Lung microvascular endothelial cell (primary cell): ENCODE data around the gene MAP3K1. TPM values are rescaled to one million over a fixed set of nuclear protein-coding genes. Genes with fewer than 3 reads are reported as not detected.

Experiments used
- DNase-seq, 2 donors: peaks; one replicate each; pipeline versions ENCODE4 v3.0.0 to v3.0.0-alpha.2; 2010; ENCODE audit warnings: low read depth in 2 of 2
- total RNA-seq: library from RNA; depleted of rRNA; stranded (reverse); fragments of >200 nt; gene quantifications from 2 replicates; pipeline ENCODE4 v1.2.1, GENCODE V29; 2014

Gene MAP3K1
- total RNA-seq, 1 donor from 2014 or later, result 48.2 TPM

DNA sequence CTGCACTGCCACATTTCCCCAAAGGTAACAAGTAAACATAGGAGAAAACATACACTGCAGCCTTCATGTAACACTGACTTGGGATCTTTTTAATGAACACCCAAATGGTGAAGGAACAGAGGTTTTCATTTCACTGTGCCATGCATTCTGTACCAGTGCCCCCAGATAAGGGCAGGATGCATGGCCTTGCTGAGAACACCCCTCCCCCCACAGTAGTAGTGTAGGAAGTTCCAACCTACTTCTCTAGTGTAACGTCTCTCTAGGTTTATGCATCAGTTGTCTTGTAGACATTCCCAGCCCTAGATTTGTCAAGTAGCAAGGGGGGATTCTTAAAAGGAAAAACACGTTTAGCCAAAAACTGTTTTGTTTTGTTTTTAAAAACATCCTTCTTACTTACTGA is 29.9 kb downstream of the MAP3K1 start:
- DNase-seq, result no peak

DNA sequence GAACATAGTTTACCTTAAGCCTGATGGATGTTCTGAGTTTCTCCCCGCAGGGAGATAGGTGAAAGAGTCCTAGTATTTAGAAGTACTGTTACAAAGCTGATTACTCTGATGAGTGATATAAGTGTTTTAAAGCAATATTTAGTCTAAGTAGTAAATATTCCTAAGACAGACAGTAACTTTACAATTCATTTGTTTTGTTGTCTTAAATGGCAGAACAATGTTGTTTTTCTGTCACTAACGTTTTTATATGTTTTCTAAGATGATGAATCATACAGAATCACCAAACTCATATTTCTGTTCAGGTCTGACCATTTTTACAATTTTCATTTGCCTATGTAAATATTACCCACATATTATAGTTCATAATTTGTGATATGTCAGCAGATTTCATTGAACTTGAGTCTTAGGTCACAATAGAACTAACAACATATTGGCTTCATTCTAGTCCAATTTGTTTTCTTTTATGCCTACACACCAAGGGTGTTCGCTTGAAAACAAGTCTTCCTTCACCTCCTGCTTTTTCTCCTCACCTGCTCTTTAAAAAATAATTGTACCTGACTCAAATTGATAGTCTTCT is 30.6 kb downstream of the MAP3K1 start:
- DNase-seq, result no peak

DNA sequence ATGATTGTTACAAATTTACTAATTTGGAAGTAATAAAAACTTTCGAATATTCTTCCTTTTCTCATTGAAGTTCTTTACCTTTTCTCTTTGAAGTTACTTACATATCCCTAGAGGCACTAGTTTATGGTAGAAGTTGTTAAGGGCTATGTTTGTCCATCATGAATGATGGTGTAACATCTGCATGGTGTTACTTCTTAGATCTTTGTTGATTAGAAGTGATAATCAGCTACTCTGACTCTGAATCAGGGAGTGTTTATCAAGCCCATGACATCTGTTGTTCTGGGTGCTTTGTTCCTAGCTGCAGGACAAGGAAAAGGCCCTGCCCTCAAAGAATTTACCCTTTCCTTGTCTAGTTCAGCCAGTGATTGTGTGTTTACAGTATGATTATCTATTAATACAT is 32.9 kb downstream of the MAP3K1 start:
- peak in 1 of 2 donors; percentile 38 for DNase-seq

DNA sequence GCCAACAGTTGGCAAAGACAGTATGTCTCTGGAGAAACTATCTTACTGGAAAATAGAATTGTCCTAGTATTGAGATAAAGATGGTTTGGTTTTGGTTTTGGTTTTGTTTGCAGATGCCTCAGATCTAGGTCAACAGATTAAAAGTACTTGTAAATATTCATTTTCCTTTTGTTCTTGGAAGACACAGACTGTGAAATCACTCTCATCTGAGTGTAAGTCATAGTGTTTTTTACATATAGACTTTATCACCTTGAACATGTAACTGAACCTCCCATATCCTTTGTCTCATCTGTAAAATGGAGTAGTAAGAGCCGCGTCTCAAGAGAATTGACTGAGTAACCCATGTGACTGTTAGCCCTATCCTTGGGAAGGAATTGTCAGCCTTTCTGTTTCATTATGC is 34.3 kb downstream of the MAP3K1 start:
- DNase-seq, result no peak

DNA sequence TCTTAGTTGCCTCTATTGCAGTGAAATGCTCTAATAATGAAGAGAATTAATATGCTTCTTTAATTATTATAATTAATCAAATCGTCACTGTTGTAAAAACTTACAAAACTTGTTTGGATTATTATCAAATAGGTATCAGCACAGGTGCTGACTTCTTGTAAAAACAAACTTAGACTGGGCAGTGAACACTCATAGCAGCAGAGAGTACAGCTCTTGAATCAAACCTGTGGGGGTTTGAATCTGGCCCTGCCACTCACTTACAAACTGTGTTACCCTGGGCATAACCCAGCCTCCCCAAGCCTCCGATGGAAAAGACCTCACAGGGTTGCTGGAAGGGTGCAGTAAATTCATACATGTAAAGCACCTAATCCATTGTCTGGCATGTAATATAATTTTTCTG is 35.1 kb downstream of the MAP3K1 start:
- DNase-seq, result no peak

DNA sequence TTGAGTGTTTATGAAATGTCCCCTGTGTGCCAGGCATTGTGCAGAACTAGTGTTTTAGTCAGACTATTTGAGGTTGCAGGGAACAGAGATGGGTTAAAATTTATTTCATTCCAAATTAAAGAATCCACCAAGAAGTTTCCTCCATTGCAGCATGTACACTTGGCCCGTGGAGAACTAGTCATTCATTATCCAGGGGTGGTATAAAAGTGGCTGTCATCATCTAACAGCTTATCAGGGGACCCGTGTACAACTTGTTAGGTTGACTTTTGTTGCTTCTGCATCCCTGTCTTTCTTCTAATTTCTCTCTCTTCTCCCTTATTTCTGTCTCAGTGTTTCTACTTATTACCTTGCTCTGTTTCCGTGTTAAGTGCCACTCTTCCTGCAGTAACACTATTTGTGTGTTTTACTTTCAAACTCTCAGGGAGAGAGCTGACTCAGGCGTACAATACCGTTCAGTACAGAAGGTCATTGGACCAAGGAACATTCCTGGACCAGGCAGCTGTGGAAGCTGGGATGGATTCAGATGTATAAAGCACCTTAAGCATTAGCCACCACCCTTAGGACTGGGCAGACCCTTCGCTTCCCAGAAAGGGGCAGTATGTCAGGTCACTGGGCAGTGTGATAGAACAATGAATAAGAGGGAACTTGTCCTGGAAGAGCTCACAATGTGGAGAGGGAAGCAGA is 36.1 kb downstream of the MAP3K1 start:
- peak; percentile 30 to 55 for DNase-seq

DNA sequence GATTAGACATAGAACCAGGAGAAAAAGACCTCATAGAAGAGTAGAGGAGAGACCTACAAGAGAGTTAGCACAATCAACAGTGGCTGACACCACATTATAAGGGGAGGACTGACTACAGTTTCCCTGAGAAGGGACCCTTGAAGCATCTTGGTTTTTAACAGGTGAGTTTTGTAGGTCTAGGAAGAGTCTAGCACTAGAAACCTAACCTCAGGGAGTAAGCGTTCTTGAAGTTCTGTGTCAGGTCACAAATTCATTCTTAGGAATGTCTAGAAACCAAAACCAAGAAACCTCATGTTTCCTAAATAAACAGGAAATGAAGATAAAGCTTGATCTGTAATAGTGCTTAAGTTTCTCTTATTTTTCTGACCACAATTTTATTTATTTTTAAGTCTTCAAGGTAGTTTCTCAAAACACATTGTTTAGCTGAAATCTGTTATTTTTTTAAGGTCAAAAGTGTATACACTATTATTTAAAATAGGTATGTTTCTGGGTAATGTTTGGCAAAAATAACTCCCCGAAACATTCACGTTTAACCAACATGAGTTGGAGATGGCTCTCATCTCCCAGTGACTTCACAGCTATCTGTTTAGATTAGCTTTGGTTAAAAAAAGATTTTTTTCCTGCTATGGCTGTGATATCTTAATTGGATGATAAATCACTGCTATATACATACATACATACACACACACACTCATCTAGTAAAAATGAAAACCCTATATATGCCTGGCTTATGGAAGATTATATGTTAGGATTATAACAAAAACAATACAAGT is 37.1 kb downstream of the MAP3K1 start:
- peak in 1 of 2 donors; percentile 41 for DNase-seq

DNA sequence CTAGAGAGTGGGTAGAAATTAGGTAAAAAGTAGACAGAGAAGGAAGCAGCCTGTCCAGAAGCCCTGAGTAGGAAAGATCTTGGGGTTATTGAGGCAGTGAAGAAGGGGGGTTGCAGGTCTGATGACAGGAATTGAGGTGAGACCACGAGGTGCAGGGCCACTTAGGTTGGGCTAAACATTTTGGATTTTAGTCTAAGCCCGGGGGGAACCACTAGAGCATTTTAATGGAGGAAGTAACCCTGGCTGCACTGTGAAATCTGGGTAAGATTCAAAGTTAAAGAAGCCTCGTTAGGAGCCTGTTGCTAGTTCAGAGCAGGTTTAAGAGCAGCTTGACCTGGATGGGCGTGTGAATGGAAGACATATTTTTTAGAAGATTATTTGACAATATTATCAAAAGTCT is 38.3 kb downstream of the MAP3K1 start:
- no peak for DNase-seq

DNA sequence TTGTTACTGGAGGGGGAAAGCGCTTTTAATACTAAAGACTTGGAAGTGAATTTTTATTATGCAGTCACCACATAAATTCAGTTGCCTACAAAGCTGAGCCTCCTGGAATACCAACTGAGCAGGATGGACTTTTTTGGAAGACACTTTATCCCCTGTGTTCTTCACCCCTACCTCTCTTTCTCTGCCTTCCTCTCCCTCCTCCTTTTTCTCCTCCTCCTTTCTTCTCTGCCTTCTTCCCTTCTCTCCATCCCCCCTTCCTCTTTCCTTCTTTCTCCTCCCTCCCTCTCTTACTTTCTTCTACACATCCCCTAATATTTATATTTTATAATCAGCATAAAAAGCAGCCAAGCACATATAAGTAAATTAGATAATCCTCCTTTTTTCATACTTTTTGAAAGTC is 39.6 kb downstream of the MAP3K1 start:
- no peak for DNase-seq

DNA sequence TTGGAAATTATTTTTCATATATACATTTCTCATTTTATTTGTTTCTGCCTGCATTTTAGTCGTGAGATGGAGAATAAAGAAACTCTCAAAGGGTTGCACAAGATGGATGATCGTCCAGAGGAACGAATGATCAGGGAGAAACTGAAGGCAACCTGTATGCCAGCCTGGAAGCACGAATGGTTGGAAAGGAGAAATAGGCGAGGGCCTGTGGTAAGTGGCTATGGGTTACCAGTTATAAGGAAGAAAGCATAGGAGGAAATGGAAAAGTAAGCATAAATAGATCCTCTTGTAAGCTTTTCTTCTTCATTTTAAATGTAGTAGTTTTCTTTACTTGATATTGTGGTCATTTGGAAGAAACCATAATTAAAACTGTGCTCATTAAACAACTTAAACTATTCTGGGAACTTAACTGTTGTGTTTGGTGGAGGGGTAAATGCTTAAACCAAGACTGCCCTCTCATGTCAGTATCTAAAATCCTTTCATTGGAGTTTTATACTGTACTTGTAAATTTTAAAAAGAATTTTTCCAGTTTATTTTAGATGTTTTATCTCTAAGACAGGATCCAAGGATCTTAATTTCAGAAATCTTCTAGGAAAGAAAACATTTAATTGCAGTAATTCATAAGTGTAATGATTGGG is 41.3 kb downstream of the MAP3K1 start:
- DNase-seq, result peak in 1 of 2 donors; percentile 21

DNA sequence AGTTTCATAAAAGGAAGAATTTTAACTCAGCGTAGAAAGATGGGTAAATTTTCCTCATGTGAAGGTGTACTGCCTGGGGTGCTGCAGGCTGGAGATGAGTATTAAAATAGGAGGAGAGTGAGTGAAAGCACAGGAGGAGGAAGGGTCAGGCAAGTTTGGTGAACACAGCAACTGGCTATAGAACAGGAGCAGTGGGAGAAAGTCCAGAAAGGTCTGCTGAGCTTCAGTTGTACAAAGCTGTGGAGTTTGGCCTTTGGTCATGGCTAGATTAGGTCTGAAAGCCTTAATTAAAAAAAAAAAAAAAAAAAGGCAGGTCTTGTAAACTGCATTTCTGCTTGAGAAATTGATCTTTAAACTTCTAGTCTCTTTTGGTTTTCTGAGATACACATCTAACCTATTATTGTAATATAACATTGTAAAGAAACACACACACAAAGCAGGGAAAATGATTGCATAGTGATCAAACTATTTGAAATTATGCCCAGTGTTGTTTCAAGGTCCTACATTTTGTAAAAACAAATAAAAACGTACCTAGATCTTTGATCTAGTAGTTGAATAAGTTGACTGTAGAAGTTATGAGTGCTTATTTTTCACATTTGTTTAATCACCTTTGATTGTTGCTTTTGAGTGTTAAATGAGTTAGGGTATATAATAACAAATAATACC is 43.6 kb downstream of the MAP3K1 start:
- DNase-seq, result no peak

DNA sequence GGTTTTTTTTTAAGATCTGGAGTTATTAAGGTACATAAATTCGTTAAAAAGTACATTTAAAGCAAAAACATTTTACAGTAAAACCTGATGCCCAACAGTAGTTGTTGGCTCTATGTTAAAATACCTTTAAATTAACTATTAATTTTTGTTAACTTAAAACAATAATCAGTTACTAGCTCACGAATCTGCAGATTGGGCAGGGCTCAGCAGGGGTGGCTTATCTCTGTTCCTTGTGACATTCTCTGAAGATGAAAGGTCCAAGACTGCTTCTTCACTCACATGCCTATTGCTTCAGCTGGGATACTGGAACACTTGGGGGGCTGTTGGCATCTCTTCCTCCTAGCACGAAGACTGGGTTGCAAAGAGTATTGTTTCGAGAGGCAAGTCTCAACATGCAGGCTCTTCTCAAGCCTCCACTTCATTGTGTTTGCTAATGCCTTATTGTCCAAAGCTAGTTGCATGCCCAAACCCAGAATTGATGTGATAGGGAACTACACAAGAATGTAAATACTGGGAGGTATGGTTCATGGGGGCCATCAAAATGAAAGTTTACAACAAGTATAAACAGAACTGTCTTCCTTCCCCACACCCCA is 46.6 kb downstream of the MAP3K1 start:
- DNase-seq, result no peak

DNA sequence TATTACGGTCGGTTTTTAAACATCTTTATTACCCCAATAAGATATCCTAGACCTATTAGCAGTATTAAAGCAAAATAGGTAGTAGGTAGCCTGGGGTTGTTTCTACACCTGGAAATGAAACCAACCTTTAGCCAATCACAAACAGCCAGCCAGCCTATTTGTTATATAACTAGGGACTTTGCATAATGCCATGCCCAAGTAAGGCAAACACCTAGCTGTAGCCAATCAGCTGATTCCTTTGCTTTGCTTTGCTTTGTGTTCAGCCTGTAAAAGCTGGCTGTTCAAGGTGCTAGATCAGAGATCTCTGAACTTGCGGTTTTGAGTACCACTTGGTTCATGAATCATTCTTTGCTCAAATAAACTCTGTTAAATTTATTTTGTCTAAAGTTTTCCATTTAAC is 47.6 kb downstream of the MAP3K1 start:
- no peak for DNase-seq

DNA sequence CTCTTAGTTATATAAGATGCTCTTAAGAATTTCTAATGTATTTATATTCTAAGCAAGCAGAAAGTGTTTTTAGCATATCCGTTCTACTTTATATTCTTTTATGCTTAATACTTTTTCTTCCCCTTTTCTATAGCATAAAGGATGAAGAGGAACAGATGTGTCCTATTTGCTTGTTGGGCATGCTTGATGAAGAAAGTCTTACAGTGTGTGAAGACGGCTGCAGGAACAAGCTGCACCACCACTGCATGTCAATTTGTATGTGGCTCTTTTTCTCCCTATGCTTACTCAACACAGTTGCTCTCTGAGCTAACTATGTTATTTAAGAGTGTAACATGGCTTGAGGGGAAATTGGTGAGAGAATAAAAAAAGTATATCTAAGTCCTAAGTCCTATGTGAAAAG is 56.4 kb downstream of the MAP3K1 start:
- DNase-seq, result no peak

DNA sequence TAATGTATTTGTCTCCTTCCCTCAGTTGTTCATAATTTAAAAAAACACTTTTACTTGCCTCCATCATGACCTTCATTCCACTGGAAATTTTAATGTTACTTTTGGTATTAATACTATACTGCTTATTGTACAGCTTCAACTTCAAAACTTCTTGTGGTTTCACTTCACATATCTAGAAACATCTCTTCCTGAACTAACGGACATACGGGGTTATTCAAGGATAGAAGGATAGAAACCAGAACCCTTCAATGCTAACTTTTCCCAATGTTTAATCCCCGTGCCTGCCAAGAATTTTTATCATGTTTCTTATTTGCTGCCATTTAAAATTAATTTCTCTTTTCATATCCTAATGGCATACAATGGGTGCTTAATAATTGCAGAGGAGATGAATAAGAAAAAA is 57.7 kb downstream of the MAP3K1 start:
- no peak for DNase-seq

DNA sequence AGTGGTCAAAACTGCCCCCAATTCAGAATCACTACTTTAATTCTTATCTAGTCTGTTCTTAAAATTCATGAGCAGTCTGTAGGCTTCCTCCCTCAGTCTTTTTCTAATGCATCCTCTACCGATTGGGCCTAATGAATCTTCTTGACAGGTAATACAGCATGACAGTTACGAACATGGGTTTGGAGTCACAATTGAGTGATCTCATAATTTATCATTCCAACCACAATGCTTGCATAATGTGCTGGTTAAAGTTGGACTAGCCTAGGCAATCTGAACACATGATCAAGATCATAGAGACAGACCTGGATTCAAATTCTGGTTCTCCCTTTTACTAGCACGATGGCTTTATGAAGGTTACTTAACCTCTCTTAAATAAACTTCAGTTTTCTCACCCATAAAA is 61.0 kb downstream of the MAP3K1 start:
- DNase-seq, result no peak

DNA sequence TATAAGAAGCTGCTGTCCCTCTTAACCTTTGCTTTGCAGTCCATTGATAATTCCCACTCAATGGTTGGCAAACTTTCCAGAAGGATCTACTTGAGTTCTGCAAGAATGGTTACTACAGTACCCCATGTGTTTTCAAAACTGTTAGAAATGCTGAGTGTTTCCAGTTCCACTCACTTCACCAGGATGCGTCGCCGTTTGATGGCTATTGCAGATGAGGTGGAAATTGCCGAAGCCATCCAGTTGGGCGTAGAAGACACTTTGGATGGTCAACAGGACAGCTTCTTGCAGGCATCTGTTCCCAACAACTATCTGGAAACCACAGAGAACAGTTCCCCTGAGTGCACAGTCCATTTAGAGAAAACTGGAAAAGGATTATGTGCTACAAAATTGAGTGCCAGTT is 66.2 kb downstream of the MAP3K1 start:
- DNase-seq, result no peak

DNA sequence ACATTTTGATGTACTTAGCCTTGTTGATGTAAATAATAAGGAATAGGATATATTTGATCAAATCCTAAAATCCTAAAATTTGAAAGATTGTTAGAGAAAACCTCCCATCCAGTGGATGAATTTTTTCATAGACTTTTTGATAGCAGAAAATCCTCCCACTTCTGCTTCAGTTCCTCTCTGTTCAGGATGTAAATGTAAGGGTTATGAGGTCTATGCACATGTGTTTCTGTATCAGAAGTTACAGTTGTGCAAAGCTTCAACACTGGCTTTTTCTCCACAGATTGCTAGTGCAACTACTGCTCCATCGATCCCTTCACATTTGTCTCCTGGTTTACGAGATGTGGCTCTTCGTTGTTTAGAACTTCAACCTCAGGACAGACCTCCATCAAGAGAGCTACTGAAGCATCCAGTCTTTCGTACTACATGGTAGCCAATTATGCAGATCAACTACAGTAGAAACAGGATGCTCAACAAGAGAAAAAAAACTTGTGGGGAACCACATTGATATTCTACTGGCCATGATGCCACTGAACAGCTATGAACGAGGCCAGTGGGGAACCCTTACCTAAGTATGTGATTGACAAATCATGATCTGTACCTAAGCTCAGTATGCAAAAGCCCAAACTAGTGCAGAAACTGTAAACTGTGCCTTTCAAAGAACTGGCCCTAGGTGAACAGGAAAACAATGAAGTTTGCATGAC is 78.1 kb downstream of the MAP3K1 start:
- no peak for DNase-seq

DNA sequence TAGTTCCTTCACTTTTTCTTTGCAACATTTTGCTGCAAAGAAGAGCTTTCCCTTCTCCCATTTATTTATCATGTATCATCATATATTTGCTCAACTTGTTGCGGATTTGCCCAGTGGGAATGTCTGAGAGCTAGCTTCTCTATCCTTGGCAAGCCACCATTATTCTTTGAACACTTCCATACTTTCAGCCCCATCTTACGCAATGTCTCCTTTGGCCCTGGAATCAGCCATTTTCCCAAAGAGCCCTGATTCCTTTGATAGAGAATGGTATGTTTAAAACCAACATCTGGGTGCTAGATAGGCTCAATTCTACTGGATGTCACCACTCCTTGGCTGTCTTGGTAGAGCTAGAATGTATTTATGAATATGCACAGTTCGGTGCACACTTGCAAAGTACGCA is 81.4 kb downstream of the MAP3K1 start:
- DNase-seq, result no peak

DNA sequence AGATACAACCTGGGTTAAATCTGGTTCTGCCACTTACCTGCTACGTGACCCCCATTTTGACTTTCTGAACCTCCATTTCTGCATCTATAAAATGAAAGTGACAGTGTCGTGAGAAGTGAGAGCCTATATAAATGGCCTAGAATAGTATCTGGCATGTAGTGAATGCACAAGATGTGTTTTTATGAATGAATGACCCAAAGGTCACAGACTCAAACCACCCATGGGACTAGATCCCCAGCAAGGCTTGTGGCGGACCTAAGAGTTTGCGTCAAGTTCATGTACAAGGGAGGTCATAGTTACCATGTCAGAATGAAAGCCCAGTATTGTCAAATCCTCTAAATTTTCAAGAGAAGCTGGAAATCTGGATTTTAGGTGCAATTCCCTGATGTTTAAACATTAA is 82.9 kb downstream of the MAP3K1 start:
- no peak for DNase-seq

DNA sequence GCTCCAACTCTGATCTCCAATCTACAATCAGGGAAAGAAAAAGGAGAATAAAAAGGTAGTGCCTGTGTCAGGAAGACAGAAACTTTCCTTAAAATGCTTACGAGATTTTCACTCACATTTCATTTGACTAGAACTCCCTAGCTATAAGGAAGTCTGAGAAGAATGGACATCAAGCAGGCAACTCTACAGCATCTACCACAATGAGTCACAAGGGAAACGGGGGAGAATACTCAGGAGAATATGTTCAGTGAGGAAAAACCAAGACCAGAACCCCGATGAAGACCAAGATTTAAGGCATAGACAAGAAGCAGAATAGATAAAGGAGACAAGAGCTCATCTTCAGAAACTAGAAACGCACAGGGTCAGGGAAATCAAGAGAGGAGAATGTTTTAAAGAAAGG is 85.0 kb downstream of the MAP3K1 start:
- DNase-seq, result peak in 1 of 2 donors; percentile 62
